Lower lobe of right lung (tissue), 2 donors: Measurements from ENCODE around the gene FNBP1. TPM values are rescaled to one million over a fixed set of nuclear protein-coding genes. Genes with fewer than 3 reads are reported as not detected.
A peak's percentile ranks its signal among the peaks of the same experiment; 100 is the strongest.

ENCODE experiments used
- ATAC-seq, 2 donors: fragments of 200-7000 bp; cut with Tn5 transposase; one replicate each; pipeline ENCODE4 v1.9.1; 2020 to 2022; ENCODE audit warnings: mild to moderate bottlenecking in 2 of 2, moderate library complexity in 2 of 2
- DNase-seq: peaks from one replicate; pipeline ENCODE4 v3.0.0-alpha.2; 2020
- H3K27ac ChIP-seq: fragments of 200-600 bp; one replicate; pipeline ENCODE4 v1.8.0; 2022
- H3K27me3 ChIP-seq: fragments of 200-600 bp; one replicate; pipeline ENCODE4 v1.8.0; 2022; ENCODE audit warnings: low read depth
- H3K36me3 ChIP-seq: fragments of 200-600 bp; one replicate; pipeline ENCODE4 v1.8.0; 2022; ENCODE audit warnings: mild to moderate bottlenecking
- H3K4me1 ChIP-seq: fragments of 200-600 bp; one replicate; pipeline ENCODE4 v1.8.0; 2022
- H3K4me3 ChIP-seq: fragments of 200-600 bp; one replicate; pipeline ENCODE4 v1.8.0; 2022; ENCODE audit warnings: mild to moderate bottlenecking
- H3K9me3 ChIP-seq: fragments of 200-600 bp; one replicate; pipeline ENCODE4 v1.8.0; 2022
- intact Hi-C: fragments of 100-400 bp; cut with DNase I; formaldehyde crosslinking; loops from one replicate; pipeline ENCODE4 v1.11.0; 2022
- total RNA-seq: library from RNA; stranded (reverse); fragmentation: NEBNext Ultra II Directional; extraction: Animal tissue kit (Norgen Biotek cat#: 25700); gene quantifications from one replicate; pipeline ENCODE4 v1.2.1, GENCODE V29; 2021
- TF ChIP-seq, protein P1 (sequence below): fragments of 200-600 bp; IDR thresholded peaks from one replicate; pipeline ENCODE4 v1.8.0; 2022; ENCODE audit warnings: antibody characterized with exemption, mild to moderate bottlenecking
- donor health status: DM: no; HTN: yes; CAD: no; lungs with severe emphysema.

The FNBP1 gene
- total RNA-seq, 1 donor from 2014 or later, result 61.1 TPM

DNA sequence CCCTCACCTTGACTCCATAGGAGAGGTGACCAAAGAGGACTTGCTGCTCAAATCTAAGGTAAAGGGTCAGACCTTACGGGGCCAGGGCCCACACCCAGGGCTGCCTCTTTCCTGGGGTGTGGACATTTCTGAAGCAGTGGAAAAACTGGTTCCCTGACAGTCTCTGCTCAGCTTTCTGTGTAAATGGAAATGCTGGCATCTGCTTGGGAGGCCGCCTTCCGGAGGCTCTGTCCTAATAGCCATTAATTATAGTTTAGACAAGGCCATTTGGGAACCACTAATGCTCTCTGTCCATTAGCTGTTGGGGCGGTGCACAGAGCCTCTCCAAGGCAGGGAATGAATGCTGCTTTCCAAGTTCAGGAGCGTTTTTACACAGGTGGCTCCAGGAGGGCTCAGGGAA is 190.4 kb downstream of the FNBP1 start:
- H3K4me1 ChIP-seq, result no peaks in the 10 kb centered on the region
- intact Hi-C loops, result no loop called here
- no peaks in the 10 kb centered on the region for H3K9me3 ChIP-seq
- no peak overlapping the region for H3K4me3 ChIP-seq
- no peak for ATAC-seq
- H3K27me3 ChIP-seq, result no peaks in the 10 kb centered on the region
- TF ChIP-seq, protein P1, sequence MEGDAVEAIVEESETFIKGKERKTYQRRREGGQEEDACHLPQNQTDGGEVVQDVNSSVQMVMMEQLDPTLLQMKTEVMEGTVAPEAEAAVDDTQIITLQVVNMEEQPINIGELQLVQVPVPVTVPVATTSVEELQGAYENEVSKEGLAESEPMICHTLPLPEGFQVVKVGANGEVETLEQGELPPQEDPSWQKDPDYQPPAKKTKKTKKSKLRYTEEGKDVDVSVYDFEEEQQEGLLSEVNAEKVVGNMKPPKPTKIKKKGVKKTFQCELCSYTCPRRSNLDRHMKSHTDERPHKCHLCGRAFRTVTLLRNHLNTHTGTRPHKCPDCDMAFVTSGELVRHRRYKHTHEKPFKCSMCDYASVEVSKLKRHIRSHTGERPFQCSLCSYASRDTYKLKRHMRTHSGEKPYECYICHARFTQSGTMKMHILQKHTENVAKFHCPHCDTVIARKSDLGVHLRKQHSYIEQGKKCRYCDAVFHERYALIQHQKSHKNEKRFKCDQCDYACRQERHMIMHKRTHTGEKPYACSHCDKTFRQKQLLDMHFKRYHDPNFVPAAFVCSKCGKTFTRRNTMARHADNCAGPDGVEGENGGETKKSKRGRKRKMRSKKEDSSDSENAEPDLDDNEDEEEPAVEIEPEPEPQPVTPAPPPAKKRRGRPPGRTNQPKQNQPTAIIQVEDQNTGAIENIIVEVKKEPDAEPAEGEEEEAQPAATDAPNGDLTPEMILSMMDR, result no peak
- DNase-seq, result no peak
- H3K27ac ChIP-seq, result no peak overlapping the region
- H3K36me3 ChIP-seq, result peaks cover 77% of the 10 kb centered on the region

DNA sequence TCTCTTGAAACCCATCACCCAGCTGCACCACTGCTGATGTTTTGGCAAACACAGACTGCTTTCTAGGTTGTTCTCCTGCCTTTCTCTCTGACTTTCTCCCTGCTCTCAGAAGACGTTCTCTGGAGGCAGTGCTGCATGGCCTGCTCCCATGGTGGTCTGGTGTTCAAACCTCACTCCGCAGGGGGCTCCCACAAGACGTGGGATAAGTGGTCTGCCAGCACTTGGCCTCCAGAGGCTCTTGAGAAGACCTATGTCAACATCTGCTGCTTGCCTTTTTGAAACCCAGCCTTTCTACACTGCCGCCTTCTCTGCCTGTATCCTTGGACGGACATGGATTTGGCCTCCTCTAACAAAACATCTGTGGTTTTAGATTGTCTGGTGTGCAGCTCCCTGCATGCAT is 191.2 kb downstream of the FNBP1 start:
- Histone ChIP-seq H3K36me3 (peaks cover 71% of the 10 kb centered on the region), H3K9me3 (no peaks in the 10 kb centered on the region), H3K27me3 (no peaks in the 10 kb centered on the region), H3K4me1 (no peaks in the 10 kb centered on the region), H3K27ac (no peak overlapping the region), H3K4me3 (no peak overlapping the region)
- DNase-seq, result no peak
- ATAC-seq, result no peak
- TF ChIP-seq, protein P1, result no peak
- intact Hi-C loops, result no loop called here

DNA sequence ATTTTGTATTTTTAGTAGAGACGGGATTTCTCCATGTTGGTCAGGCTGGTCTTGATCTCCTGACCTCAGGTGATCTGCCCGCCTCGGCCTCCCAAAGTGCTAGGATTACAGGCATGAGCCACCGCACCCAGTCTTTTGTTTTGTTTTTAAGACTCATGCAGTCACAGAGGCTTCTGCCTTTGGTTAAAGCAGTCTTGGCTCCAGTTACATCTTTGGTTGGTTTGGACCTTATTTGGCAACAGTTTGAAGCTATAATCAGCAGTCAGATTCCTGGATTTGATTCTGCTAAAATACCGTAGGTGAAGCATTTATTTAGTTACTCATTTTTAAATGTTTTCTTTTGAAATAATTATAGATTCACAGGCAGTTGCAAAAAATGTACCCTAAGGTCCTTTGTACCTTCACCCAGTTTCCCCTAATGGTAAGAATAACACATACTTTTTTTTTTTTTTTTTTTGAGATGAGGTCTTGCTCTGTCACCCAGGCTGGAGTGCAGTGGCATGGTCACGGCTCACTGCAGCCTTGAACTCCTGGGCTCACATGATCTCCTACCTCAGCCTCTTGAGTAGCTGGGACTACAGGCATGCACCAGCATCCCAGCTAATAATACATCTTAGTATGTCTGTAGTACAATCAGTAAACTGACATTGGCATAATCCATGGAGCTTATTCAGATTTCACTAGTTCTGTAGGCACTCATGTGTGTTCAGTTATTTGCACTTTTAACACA is 192.0 kb downstream of the FNBP1 start:
- Histone ChIP-seq H3K27ac (no peak overlapping the region), H3K4me1 (no peaks in the 10 kb centered on the region), H3K4me3 (no peak overlapping the region), H3K9me3 (no peaks in the 10 kb centered on the region), H3K27me3 (no peaks in the 10 kb centered on the region), H3K36me3 (peaks cover 63% of the 10 kb centered on the region)
- TF ChIP-seq, protein P1, result no peak
- DNase-seq (no peak), ATAC-seq (no peak)
- intact Hi-C loops, result no loop called here

GRCh38 chr9:129849901-129850300 is 193.1 kb downstream of the FNBP1 start:
- Histone ChIP-seq H3K9me3 (no peaks in the 10 kb centered on the region), H3K4me1 (no peaks in the 10 kb centered on the region), H3K36me3 (peaks cover 55% of the 10 kb centered on the region), H3K4me3 (no peak overlapping the region), H3K27me3 (no peaks in the 10 kb centered on the region), H3K27ac (no peak overlapping the region)
- DNase-seq (no peak), ATAC-seq (no peak)
- TF ChIP-seq, protein P1, result no peak
- intact Hi-C loops, result no loop called here

DNA sequence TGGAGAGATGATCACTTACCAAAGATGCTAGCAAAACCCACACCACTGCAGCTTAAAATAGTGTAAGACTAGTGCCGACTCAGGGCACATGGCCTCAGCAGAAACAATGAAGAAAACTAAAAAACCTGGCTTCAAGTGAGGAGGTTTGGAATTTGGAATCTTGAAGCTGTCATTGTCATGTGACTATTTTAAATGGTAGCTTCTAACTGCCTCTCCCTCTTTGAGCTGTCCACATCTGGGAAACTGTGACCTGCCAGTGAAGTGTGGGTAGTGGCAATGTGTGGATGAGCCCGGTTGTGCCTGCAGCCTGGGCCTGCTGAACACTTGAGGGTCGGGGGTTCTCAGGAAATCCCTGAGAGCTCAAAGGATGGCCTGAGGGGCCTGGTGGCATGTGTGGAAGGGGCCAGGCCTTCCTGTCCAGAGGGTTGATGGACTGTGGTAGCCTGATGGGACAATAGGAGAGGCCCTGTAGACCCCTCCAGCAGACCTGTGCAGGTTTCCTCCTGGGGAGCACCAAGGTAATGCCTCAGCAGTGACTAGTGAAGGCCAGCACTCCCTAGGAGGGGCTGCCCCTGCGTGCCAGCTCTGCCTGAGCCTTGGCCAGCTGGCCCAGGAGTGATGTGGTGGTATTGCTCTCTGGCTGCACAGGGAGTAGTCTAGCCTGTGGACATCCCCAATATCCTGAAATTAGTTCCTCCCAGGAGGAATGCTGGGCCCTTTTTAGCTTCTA is 194.1 kb downstream of the FNBP1 start:
- H3K4me1 ChIP-seq, result no peaks in the 10 kb centered on the region
- TF ChIP-seq, protein P1, result no peak
- no peak overlapping the region for H3K4me3 ChIP-seq
- H3K27ac ChIP-seq, result no peak overlapping the region
- intact Hi-C loops, result no loop called here
- H3K27me3 ChIP-seq, result no peaks in the 10 kb centered on the region
- DNase-seq (no peak), ATAC-seq (peak in 1 of 2 donors; percentile 47)
- H3K9me3 ChIP-seq, result no peaks in the 10 kb centered on the region
- peaks cover 44% of the 10 kb centered on the region for H3K36me3 ChIP-seq
